ENCODE measurements around the gene RAB20.

RAB20 gene

DNA sequence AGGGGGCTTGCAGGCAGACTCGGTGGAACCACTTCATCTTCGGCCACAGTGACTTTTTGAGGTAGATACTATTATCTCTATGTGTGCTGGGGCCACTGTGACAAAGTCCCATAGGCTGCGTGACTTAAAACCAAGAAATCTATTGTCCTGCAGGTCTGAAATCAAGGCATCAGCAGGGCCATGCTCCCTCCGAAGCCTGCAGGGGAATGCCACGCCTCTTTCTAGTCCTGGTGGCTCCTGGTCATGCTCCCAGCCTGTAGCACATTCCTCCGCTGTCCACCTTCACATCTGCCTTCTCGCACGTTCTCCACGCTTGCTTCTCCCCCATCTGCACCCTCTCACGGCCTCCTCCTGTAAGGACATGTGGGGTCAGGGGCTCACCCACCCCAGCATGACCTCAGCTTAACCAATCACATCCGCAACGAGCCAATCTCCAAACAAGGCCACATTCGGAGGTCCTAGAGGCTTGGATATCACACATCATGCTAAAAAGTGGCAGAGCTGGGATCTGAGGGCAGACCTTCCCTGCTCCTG is 21.0 kb upstream of the RAB20 start:
- no peak overlapping the region for H3K4me3 ChIP-seq (ENCODE audit: low read length)
- DNase-seq (ENCODE audit: low read depth): no peak
- TF ChIP-seq, protein P1, sequence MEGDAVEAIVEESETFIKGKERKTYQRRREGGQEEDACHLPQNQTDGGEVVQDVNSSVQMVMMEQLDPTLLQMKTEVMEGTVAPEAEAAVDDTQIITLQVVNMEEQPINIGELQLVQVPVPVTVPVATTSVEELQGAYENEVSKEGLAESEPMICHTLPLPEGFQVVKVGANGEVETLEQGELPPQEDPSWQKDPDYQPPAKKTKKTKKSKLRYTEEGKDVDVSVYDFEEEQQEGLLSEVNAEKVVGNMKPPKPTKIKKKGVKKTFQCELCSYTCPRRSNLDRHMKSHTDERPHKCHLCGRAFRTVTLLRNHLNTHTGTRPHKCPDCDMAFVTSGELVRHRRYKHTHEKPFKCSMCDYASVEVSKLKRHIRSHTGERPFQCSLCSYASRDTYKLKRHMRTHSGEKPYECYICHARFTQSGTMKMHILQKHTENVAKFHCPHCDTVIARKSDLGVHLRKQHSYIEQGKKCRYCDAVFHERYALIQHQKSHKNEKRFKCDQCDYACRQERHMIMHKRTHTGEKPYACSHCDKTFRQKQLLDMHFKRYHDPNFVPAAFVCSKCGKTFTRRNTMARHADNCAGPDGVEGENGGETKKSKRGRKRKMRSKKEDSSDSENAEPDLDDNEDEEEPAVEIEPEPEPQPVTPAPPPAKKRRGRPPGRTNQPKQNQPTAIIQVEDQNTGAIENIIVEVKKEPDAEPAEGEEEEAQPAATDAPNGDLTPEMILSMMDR (conservative IDR thresholded peaks at IDR 0.05; ENCODE audit: low read length): no peak

DNA sequence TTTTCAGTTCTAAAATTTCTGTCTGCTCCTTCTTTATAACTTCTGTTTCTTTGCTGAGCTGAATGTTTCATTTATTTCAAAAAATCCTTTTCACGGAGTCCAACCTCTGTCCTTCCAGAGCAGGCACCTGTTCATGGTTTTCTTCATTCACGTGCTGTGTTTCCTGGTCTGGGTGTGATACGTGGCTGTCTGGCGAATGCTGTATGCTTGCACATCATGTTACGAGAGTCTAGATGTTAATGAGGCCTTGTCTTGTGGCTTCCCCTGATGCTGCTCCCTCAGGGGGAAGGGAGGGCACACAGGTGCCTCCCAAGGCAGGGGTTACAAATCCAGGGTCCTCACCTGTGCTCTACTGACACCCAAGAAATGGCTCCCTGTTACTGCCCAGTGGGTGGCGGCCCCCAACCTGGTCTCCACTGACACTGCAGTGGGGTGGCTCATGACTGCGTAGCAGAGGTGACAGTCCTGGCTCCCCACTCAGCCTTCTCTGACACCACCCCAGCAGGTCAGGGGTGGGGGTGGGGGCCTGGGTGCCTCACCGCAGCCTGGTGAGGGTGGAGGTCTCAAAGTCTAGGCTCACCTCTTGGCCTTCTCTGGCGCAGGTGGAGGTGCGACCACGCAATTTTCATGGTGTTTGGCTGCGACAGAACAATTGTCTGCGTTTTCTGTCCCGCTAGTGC is 20.1 kb upstream of the RAB20 start:
- no peak overlapping the region for H3K4me3 ChIP-seq (ENCODE audit: low read length)
- TF ChIP-seq, protein P1 (conservative IDR thresholded peaks at IDR 0.05; ENCODE audit: low read length): no peak
- DNase-seq (ENCODE audit: low read depth): no peak

DNA sequence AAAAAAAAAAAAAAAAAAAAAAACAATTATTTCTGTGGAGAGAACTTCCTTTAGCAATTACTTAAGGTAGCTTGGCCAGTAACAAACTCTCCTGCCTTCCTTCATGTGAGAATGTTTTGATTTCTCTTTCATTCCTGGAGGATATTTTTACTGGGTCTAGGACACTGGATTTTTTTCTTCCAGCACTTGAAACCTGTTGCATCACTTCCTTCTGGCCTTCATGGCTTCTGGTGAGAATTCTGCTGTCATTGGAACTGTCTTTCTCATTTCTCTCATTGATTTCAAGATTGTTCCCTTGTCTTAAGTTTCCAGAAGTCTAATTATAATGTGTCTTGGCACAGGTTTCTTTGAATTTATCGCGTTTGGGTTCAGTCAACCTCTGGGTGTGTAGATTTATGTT is 19.3 kb upstream of the RAB20 start:
- peak; percentile 30 for DNase-seq (ENCODE audit: low read depth)
- TF ChIP-seq, protein P1 (conservative IDR thresholded peaks at IDR 0.05; ENCODE audit: low read length): no peak
- H3K4me3 ChIP-seq (ENCODE audit: low read length): no peak overlapping the region

DNA sequence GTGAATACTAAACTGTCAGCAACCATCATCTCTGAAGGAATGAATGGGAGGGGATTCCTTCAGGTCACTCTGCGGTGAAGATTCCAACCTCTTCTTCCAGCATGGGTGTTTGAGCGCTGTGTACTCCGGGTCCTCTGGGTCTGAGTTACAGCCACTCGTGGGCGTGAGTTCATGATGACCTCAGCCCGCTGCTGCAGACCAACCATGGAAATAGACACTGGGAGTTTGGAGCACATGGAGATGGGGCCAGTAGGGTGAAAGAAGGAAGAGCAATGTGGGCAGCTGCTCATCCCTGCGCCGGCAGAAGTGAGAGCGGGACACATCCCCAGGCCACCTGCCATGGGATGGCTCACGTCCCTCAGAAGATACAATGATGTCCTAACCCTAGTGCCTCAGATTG is 16.8 kb upstream of the RAB20 start:
- TF ChIP-seq, protein P1 (conservative IDR thresholded peaks at IDR 0.05; ENCODE audit: low read length): no peak
- DNase-seq (ENCODE audit: low read depth): no peak
- no peak overlapping the region for H3K4me3 ChIP-seq (ENCODE audit: low read length)

DNA sequence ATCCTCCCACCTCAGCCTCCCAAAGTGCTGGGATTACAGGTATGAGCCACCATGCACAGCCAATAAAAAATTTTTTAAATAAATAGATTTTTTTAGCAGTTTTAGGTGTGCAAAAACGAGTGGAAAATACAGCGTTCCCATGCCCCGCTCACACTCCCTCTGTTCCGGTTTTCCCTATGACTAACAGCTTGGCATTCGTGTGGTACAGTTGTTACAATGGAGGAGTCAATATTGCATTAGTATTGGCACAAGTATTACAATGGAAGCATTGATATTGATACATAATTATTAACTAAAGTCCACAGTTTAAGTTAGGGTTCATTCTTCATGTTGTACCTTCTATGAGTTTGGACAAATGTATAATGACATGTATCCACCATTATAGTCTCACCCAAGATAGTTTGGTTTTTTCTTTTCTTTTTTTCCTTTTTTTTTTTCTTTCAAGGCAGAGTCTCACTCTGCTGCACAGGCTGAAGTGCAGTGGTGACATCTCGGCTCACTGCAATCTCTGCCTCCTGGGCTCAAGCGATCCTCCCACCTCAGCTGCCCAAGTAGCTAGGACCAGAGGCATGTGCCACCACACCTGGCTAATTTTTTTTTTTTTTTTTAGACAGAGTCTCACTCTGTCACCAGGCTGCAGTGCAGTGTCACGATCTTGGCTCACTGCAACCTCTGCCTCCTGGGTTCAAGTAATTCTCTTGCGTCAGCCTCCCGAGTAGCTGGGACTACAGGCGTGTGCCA is 15.4 kb upstream of the RAB20 start:
- no peak for DNase-seq (ENCODE audit: low read depth)

DNA sequence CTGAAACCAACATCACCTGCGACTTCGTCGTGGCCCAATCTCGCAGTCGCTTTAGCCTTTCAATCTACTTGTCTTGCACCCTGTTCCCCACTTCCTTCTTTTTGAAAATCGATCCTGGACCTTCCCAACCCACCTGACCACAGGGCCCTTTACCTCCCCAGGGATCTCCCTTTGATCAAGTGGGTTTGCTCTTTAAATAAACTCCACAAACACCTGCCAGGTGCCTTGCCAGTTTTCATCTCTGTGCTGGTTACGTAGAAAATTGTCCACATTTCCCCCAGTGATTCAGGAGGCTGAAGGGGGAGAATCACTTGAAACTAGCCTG is 14.5 kb upstream of the RAB20 start:
- TF ChIP-seq, protein P1 (conservative IDR thresholded peaks at IDR 0.05; ENCODE audit: low read length): no peak
- DNase-seq (ENCODE audit: low read depth): no peak
- no peak overlapping the region for H3K4me3 ChIP-seq (ENCODE audit: low read length)

More for the DNA sequence above, 15.4 kb upstream of the RAB20 start:
- TF ChIP-seq, protein P1 (conservative IDR thresholded peaks at IDR 0.05; ENCODE audit: low read length): no peak
- H3K4me3 ChIP-seq (ENCODE audit: low read length): no peak overlapping the region
